HG03064 (cell line): ENCODE results near the gene WFDC10B.
"Not testable (repeated sequence)": the region's sequence is repeated elsewhere in the genome, so short reads cannot be mapped to it uniquely, and the experiment has no call there.

Experiments used
- ATAC-seq: cut with Tn5 transposase; IDR thresholded peaks from one replicate; pipeline ENCODE4 v1.9.1; 2021; ENCODE audit warnings: low read depth; ENCODE audit not compliant: unreplicated experiment

WFDC10B gene

DNA sequence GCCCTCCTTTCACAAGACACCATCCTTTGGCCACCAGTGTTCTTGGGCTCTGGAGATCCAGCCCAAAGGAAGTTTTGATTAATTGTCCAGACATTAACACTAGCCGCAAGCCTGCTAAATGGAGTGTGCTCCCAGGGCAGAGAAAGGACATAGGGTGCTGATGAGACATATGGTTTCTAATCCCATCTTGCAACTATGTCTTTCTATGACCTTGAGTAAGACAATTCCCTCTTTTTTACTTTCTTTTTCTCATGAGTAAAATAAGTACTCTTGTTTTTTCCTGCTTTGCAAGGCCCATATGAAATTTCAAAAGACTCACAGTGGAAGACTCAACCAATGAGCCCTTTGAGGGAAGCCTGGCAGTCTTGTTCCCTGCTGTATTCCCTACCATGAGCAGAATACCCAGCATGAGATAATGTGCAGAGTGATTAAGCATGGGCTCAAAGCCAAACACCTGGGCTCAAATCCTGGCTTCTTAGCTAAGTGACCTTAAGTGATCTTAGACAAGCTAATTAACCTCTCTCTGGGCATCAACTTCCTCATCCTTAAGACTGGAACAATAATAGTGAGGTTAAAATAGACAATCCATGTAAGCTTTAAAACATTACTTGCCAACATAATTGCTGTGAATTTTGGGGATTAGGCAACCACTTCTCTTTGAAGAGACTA lies at the start of gene WFDC10B:
TSS of gene WFDC10B (minus strand) at position 51 of the 669 bp plus-strand sequence. CDS start 19,027 bp downstream, outside the sequence.
- ATAC-seq = no peak

DNA sequence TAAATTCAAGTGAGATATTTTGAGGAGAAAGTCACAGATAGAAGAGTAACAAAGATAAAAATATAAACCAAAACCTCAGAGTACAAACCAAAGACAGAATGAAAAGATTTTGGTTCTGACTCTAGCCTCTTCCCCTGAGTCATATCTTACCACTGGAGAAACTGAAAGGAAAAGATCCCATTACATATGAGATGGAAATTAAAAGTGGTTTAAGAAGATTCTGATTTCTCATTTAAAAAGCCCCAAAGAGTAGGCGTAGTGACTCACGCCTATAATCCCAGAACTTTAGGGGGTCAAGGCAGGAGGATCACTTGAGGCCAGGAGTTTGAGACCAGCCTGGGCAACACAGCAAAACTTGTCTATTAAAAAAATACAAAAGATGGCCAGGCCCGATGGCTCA lies 47.9 kb upstream of the WFDC10B start:
- ATAC-seq = no peak

DNA sequence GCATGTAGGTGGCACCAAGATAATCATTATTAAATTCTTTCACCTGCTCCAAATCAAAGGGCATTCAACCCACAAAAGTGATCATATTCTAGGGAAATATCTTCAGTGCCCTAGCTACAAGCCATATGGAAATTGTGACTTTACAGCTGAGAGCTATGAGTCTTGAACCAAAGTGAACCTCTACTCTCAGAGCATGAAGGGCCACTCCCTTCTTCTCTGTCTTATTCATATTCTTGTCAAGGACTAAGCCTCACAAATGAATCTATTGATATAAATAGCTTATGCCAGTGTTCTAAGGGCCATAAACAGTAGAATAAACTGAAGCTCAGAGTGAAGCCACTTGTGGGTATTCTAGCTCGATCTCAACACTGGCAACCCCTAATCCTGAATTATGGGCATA lies 46.9 kb upstream of the WFDC10B start:
- ATAC-seq = no peak

DNA sequence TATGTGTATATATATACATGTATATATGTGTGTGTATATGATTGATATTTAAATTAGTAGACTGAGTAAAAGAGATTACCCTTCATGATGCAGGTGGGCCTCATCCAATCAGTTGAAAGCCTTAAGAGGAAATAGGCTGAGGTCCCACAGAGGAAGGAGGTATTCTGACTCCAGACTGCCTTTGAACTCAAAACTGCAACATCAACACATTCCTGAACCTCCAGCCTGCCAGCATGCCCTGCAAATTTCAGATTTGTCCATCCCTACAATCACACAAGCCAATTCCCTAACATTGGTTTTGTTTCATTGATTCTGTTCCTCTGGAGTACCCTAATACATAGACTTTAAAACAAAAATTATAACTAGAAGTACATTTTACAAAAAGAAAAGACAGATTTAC lies 40.2 kb upstream of the WFDC10B start:
- ATAC-seq = no peak

DNA sequence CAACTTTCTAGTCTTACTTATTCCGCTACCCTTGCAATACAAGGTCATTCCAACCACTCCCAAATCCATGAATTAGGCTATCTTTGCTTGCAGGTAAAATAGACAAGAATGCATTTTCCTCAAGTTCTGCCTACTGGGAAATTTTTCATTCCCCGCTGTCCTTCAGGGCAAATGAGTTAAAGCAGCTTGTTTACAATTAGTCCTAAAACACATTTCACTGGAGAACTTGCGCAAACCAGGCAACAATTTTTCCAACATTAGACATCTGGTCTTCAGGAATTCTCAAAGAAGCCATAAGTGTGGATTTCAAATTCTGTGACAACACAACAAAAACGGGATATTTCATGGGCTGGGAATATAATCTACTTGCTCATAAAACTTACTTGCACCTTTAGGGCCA lies 37.8 kb upstream of the WFDC10B start:
- no peak for ATAC-seq

DNA sequence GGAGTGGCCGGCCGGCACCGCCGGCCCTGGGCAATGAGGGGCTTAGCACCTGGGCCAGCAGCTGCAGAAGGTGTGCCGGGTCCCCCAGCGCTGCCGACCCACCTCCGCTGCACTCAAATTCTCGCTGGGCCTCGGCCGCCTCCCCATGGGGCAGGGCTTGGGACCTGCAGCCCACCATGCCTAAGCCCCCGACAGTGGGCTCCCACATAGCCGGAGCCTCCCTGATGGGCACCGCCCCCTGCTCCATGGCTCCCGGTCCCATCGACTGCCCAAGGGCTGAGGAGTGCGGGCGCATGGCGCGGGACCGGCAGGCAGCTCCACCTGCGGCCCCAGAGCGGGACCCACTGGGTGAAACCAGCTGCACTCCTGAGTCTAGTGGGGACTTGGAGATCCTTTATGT lies 31.2 kb upstream of the WFDC10B start:
- ATAC-seq = no peak

DNA sequence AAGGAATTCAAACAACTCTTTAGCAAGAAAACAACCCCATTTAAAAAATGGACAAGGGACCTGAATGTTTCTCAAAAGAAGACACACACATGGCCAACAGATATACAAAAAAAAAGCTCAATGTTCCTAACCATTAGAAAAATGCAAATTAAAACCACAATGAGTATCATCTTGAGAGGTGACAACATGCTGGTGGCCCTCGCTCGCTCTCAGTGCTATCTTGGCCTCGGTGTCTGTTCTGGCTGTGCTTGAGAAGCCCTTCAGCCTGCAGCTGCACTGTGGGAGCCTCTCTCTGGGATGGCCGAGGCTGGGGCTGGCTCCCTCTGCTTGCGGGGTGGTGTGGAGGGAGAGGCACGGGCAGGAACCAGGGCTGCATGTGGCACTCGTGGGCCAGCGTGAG lies 30.7 kb upstream of the WFDC10B start:
- ATAC-seq = no peak

DNA sequence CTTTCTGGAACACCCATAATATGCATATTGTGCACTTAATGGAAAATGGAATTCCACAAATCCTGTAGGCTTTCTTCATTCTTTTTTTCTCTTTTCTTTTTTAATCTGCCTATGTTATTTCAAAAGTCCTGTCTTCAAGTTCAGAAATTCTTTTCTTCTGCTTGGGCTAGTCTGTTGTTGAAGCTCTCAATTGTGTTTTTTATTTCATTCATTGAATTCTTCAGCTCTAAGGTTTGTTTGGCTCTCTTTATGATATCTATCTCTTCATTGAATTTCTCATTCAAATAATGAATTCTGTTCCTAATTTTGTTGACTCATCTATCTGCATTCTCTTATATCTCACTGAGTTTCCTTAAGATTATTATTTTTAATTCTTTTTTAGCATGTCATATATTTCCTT lies 27.4 kb upstream of the WFDC10B start:
- no peak for ATAC-seq

DNA sequence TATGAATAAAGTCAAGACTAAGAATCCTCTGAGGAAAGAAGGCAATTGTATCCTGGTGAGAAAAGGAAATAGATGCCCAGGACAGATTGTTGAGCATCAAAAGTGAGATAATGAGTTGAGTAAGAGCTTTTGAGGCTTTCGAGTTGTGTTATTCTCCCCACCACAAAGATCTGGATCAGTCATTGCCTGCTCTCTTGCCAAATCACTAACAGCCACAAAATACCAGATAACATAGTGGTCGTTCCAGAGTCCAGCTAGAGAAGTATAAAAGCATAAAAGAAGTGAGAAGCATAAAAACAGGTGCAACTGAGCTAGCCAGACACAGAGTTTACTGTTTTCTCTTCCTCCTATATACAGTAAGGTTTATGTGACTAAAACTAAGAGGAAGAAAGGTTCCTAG lies 22.2 kb upstream of the WFDC10B start:
- ATAC-seq = no peak

DNA sequence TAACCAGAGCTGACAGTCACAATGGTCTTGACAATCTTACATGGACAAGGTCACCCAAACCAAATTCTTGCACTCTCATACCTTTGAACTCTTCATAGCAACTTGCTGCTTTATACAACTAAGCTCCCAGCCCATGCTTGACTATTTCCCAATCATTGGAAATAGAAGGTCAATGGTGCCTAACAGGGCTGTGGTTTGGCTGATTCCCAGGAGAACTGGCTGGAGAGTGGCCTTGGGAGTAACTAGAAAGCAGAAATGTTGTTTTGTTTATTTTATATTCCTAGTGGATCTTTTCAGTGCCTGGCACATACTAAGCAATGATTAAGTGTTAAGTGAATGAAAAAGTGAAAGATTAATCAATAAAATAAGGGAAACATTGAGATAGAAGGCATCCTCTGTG lies 20.3 kb upstream of the WFDC10B start:
- ATAC-seq = no peak

DNA sequence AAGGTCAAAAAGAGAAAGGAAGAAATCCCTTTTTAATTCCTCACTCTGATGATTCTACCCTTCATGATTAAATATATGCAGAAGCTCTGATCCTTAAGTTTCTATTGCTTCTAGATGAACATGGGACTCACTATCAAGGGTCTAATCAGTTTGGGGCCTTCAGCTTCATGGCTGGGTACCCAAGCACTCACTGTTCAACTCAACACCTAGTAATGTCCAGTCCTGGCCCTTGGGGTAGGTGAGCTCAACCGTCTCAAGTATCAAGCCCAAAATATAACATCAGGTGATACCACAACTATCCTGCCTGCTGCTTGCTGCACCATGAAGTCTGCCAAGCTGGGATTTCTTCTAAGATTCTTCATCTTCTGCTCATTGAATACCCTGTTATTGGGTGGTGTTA lies 17.2 kb upstream of the WFDC10B start, which contains the start of gene SPINT4:
TSS of gene SPINT4 (plus strand) at position 301 of the 400 bp plus-strand sequence. CDS start at position 322, 21 bp downstream.
- no peak for ATAC-seq

DNA sequence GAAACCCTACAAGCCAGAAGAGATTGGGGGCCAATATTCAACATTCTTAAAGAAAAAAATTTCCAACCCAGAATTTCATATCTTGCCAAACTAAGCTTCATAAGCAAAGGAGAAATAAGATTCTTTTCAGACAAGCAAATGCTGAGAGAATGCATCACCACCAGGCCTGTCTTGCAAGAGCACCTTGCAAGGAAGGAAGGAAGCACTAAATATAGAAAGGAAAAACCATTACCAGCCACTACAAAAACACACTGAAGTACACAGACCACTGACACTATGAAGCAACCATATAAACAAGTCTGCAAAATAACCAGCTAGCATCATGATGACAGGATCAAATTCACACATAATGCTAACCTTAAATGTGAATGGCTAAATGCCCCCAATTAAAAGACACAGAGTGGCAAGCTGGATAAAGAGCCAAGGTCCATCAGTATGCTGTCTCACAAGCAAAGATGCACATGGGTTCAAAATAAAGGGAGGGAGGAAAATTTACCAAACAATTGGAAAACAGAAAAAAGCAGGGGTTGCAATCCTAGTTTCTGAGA lies 11.4 kb upstream of the WFDC10B start:
- not testable (repeated sequence) for ATAC-seq

DNA sequence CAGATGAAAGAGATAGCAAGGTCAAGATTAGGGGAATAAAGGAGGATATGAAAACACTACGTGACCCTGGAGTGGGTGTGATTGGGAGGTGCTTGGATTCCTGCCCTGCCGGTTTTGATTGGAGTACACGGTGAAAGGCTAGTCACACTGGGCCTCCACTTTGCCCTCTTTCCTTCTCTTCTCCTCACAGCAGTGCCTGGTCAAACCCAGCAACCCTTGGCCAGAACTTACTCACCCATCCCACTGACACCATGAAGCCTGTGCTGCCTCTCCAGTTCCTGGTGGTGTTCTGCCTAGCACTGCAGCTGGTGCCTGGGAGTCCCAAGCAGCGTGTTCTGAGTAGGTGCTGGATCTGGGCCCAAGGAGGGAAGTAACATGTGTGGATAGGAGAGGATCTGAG lies 2.9 kb downstream of the WFDC10B start, which contains the start of gene WFDC13:
TSS of gene WFDC13 (plus strand) at position 166 of the 400 bp plus-strand sequence. CDS start at position 252, 86 bp downstream.
- ATAC-seq = no peak

DNA sequence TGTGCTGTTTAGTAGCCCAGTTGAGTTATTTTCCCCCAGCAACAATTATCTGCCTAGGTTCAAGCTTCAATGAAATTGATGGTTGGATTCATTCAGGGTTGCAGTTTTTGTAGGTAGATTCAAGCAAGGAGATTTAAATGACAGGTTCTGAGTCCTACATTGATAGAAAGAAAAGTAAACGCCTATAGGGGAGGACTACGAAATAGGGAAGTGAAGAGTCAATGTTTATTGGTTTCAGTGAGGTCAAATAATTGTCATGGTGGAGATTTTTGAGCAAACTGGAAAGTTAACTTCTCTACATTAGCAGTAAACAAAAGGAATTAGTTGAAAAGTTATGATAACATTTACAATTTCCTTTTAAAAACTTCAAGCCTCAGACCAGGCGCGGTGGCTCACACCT lies 3.7 kb downstream of the WFDC10B start:
- ATAC-seq = no peak

DNA sequence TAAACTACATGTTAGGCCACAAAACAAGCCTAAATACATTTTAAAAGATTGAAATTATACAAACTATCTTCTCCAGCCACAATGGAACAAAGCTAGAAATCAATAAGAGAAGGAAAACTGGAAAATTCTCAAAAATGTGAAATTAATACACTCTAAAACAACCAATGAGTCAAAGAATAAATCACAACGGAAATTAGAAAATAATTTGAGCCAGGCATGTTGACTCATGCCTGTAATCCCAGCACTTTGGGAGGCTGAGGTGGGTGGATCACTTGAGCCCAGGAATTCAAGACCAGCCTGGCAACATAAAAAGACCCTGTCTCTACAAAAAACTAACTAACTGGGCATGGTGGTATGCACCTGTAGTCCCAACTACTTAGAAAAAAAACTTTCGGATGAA lies 9.3 kb downstream of the WFDC10B start:
- no peak for ATAC-seq

DNA sequence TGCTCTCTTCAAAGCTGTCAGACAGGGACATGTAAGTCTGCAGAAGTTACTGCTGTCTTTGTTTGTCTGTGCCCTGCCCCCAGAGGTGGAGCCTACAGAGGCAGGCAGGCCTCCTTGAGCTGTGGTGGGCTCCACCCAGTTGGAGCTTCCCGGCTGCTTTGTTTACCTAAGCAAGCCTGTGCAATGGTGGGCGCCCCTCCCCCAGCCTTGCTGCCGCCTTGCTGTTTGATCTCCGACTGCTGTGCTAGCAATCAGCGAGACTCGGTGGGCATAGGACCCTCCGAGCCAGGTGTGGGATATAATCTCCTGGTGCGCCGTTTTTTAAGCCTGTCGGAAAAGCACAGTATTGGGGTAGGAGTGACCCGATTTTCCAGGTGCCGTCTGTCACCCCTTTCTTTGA lies 11.5 kb downstream of the WFDC10B start:
- ATAC-seq = not testable (repeated sequence)

DNA sequence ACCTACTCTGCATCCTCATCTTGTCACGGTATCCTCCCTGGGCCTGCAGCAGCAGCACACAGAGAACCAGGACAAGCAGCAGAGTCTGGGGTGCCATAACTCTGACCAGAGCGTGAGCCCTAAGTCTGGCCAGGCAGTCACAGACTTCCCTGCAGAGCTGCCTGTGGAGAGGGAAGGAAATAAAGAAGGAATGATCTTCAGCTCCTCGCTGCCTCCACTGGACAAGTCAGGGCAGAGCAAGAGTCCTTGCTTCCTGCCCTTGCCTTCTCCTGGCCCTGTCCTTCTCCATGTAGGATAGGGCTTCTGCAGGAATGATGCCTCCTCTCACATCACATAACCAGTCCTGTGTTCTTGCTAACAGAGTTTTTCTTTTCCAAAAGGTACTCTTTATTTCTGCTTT lies 18.9 kb downstream of the WFDC10B start:
- no peak for ATAC-seq

DNA sequence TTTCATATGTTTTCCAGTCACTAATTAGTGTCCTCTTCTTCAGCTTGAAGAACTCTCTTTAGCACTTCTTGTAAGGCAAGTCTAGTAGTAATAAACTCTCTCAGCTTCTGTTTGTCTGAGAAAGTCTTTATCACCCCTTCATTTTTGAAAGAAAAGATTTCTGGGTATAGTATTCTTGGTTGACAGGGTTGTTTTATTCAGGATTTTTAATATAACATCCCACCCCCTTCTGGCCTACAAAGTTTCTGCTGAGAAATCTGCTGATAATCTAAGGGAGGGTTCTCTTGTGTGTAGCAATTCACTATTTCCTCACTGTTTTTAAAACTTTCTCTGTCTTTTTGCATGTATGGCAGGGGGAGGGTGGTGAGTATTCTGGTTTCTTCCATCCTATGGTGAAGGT lies 25.2 kb downstream of the WFDC10B start:
- no peak for ATAC-seq

DNA sequence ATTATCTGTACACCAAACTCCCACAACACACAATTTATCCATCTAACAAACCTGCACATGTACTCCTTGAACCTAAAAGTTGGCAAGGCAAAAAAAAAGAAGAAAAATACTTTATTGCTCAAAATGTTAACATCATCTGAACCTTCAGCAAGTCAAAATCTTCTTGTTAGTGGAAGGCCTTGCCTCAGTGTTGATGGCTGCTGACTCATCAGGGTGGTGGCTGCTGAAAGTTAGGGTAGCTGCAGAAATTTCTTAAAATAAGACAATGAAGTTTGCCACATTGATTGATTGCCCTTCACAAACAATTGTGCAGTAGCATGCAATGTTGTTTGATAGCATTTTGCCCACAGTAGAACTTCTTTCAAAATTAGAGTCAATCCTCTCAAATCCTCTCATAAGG lies 32.1 kb downstream of the WFDC10B start:
- no peak for ATAC-seq

DNA sequence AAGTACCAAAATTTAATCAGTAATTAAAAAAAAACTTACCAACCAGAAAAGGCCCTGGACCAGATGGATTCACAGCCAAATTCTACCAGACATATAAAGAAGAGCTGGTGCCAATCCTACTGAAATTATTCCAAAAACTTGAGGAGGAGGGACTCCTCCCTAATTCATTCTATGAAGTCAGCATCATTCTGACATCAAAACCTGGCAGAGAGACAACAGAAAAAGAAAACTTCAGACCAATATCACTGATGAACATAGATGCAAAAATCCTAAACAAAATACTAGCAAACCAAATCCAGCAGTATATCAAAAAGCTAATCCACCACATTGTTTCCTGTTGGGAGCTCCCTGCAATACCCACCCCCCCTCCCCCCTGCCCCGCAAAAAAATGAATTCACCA lies 34.7 kb downstream of the WFDC10B start, which contains the start of gene WFDC11:
TSS of gene WFDC11 (minus strand) at position 101 of the 400 bp plus-strand sequence. CDS start 19,639 bp downstream, outside the sequence.
- ATAC-seq = no peak

DNA sequence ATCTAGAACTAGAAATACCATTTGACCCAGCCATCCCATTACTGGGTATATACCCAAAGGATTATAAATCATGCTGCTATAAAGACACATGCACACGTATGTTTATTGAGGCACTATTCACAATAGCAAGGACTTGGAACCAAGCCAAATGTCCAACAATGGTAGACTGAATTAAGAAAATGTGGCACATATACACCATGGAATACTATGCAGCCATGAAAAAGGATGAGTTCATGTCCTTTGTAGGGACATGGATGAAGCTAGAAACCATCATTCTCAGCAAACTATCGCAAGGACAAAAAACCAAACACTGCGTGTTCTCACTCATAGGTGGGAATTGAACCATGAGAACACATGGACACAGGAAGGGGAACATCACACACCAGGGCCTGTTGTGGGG lies 47.8 kb downstream of the WFDC10B start:
- ATAC-seq = not testable (repeated sequence)

DNA sequence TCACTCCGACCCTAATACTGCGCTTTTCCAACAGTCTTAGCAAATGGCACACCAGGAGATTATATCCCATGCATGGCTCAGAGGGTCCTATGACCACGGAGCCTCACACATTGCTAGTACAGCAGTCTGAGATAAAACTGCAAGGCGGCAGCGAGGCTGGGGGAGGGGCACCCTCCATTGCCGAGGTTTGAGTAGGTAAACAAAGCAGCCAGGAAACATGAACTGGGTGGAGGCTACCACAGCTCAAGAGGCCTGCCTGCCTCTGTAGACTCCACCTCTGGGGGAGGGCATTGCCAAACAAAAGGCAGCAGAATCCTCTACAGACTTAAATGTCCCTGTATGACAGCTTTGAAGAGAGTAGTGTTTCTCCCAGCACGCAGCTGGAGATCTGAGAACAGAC lies 53.1 kb downstream of the WFDC10B start:
- not testable (repeated sequence) for ATAC-seq
